Neural crest cell (in vitro differentiated cells): Measurements from ENCODE around the gene MAP4K4. TPM values are rescaled to one million over a fixed set of nuclear protein-coding genes. Genes with fewer than 3 reads are reported as not detected.
A peak's percentile ranks its signal among the peaks of the same experiment; 100 is the strongest.

ENCODE experiments used
- DNase-seq: peaks from one replicate; pipeline ENCODE4 v3.0.0; 2021; ENCODE audit warnings: low read depth, mixed read lengths, low spot score
- H3K27ac Mint-ChIP-seq: one replicate; pipeline ENCODE4 v1.8.0; 2021; ENCODE audit warnings: mild to moderate bottlenecking, mixed read lengths; ENCODE audit not compliant: unreplicated experiment
- H3K27me3 Mint-ChIP-seq: 2 replicates; pipeline ENCODE4 v1.8.0; 2021; ENCODE audit warnings: low read depth, mild to moderate bottlenecking, mixed read lengths
- H3K36me3 Mint-ChIP-seq: 2 replicates; pipeline ENCODE4 v1.8.0; 2021; ENCODE audit warnings: low read depth, mild to moderate bottlenecking, mixed read lengths
- H3K4me1 Mint-ChIP-seq: 2 replicates; pipeline ENCODE4 v1.8.0; 2021; ENCODE audit warnings: mixed read lengths
- H3K4me3 Mint-ChIP-seq: one replicate; pipeline ENCODE4 v1.8.0; 2021; ENCODE audit warnings: mild to moderate bottlenecking, mixed read lengths
- H3K9me3 Mint-ChIP-seq: 2 replicates; pipeline ENCODE4 v1.8.0; 2021; ENCODE audit warnings: mixed read lengths
- CTCF ChIP-seq: fragments of 200-600 bp; sonication (generic); conservative IDR thresholded peaks from 2 replicates; pipeline ENCODE4 v1.5.0; 2021; ENCODE audit warnings: antibody characterized with exemption, mild to moderate bottlenecking
- total RNA-seq: library from RNA; stranded (reverse); gene quantifications from 2 replicates; pipeline ENCODE4 v1.2.1, GENCODE V29; 2021

MAP4K4 gene
- total RNA-seq, 1 donor from 2014 or later = 209 TPM

DNA sequence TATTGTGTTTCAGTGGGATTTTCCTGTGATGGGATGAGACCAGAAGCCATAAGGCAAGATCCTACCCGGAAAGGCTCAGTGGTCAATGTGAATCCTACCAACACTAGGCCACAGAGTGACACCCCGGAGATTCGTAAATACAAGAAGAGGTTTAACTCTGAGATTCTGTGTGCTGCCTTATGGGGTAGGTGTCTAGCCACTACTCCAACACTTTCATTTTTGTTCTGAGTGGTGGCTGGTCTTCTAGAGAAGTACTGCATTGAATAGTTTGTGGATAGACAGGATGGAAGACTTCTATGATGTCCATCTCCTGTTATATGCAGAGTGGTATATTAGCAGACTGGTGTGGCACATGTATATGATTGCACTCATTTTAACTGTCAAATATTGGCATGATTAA is 176.6 kb downstream of the MAP4K4 start:
- Mint-ChIP-seq H3K4me3 (no peak overlapping the region), H3K27ac (no peak overlapping the region), H3K27me3 (no peaks in the 10 kb centered on the region), H3K9me3 (no peaks in the 10 kb centered on the region), H3K4me1 (no peaks in the 10 kb centered on the region), H3K36me3 (peaks cover 24% of the 10 kb centered on the region)
- no peak for TF ChIP-seq CTCF
- no peak for DNase-seq

DNA sequence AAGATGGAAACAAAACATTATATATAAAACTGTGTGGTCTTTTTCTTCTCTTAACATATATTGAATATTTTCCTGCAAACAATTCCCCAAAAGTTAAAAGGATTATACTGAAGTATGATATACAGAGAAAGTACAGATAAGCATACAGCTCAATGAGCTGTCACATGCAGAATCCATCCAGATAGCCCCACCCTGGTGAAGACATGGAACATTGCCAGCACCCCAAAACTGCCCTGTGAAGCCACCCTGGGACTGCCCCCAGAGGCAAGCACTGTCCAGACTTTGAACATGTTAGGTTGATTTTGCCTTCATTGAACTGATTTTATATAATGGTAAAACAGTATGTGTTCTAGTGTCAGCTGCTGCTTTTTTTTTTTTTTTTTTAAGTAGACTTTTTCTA is 182.0 kb downstream of the MAP4K4 start:
- no peak overlapping the region for H3K27ac Mint-ChIP-seq
- no peaks in the 10 kb centered on the region for H3K9me3 Mint-ChIP-seq
- peaks cover 18% of the 10 kb centered on the region for H3K36me3 Mint-ChIP-seq
- no peak for DNase-seq
- no peaks in the 10 kb centered on the region for H3K4me1 Mint-ChIP-seq
- no peak for TF ChIP-seq CTCF
- H3K4me3 Mint-ChIP-seq = no peak overlapping the region
- no peaks in the 10 kb centered on the region for H3K27me3 Mint-ChIP-seq

DNA sequence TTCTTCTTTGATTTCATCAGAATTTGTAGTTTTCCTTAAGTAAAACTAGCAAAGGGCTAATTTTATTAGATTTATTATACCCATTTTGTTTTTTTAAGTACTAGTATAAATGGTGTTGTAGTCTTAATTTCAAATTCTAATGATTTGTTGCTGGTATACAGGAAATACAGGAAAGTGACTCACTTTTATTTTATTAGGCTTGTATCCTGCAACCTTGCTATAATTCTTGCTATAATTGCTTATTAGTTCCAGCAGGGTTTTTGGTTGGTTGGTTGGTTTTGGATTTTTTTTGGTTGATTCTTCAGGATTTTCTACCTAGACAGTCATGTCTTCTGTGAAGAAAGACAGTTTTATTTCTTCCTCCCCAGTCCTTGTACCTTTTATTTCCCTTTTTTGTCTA is 183.6 kb downstream of the MAP4K4 start:
- no peaks in the 10 kb centered on the region for H3K9me3 Mint-ChIP-seq
- H3K4me3 Mint-ChIP-seq = no peak overlapping the region
- no peak for TF ChIP-seq CTCF
- peaks cover 23% of the 10 kb centered on the region for H3K36me3 Mint-ChIP-seq
- no peaks in the 10 kb centered on the region for H3K4me1 Mint-ChIP-seq
- no peak for DNase-seq
- H3K27me3 Mint-ChIP-seq = no peaks in the 10 kb centered on the region
- no peak overlapping the region for H3K27ac Mint-ChIP-seq

DNA sequence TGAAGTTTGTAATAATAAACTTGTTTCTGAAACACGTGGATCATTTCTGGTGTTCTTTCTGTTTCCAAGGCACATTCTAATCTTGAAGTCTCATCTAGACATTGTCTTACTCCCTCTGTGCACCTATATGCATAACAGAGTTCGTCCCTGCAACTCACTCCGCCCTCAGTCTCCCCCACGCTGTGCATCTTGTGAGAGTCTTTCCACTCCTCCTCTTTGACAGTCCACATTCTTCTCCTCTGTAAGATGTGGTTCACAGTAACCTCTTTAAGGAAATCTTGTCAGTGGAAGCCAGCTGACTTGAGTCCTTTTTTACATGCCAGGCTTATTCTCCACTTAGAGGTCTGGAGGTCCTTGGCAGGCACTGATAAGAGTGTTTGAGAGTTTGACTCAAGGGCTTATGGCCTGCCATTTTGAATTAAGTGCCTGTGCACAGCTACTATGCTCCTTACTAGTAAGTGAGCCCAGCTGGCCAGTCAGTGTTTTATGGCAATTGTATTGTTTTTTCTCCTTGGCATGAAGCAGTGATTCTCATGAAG is 185.3 kb downstream of the MAP4K4 start:
- no peak for DNase-seq
- Mint-ChIP-seq H3K4me1 (no peaks in the 10 kb centered on the region), H3K9me3 (no peaks in the 10 kb centered on the region), H3K4me3 (no peak overlapping the region), H3K27ac (no peak overlapping the region), H3K27me3 (no peaks in the 10 kb centered on the region), H3K36me3 (peaks cover 31% of the 10 kb centered on the region)
- TF ChIP-seq CTCF = no peak

- DNase-seq = no peak
These were observed 186.4 kb downstream of the MAP4K4 start for GRCh38 chr2:101883860-101884259.

More at GRCh38 chr2:101883860-101884259, 186.4 kb downstream of the MAP4K4 start:
- Mint-ChIP-seq H3K36me3 (peaks cover 37% of the 10 kb centered on the region), H3K27ac (no peak overlapping the region), H3K9me3 (no peaks in the 10 kb centered on the region), H3K4me1 (no peaks in the 10 kb centered on the region), H3K27me3 (no peaks in the 10 kb centered on the region), H3K4me3 (no peak overlapping the region)
- peak; percentile 78 for TF ChIP-seq CTCF
